Pericardium fibroblast (primary cell): ENCODE results near the gene C1QA. TPM values are rescaled to one million over a fixed set of nuclear protein-coding genes. Genes with fewer than 3 reads are reported as not detected.

Source experiments
- total RNA-seq: library from RNA; depleted of rRNA; stranded (reverse); fragments of >200 nt; gene quantifications from 2 replicates; pipeline ENCODE4 v1.2.3, GENCODE V29; 2015

Gene C1QA
- not detected in 2 replicates for total RNA-seq

GRCh38 chr1:22636353-22636752 is at the start of gene C1QA:
C1QA (plus strand) TSS chr1:22636628; CDS start chr1:22637617, 989 bp downstream.

GRCh38 chr1:22643381-22643780 is 7.0 kb downstream of the C1QA start, which contains the start of gene C1QC:
C1QC (plus strand) TSS chr1:22643633; CDS start chr1:22644024, 391 bp downstream.

DNA sequence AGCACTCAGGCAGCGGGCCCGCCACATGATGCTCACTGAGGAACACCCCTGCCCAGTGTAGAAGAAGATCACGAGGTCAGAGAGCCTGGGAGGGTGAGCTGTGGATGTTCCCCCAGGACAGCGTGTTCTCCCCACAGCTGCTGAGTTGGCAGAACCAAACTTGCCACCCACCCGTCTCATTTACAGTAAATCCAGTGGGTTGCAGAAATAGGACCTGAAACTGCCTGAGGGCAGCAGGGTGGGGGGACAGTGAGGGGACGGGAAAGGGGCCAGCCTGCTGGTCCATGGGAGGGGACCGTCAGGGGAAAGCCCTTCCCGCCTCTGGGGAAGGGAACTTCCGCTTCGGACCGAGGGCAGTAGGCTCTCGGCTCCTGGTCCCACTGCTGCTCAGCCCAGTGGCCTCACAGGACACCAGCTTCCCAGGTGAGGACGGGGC is 16.5 kb downstream of the C1QA start, which contains the start of gene C1QB:
Gene C1QB (plus strand): TSS at position 356 of the 436 bp plus-strand sequence. CDS start 6,227 bp downstream, outside the sequence.

Other genes with a start within 250 kb of the C1QA start
- gene ZBTB40, start 184.8 kb upstream of the C1QA start, total RNA-seq = 4.8 and 6.4 TPM in 2 replicates
- not detected in 2 replicates for gene EPHA8, start 73.1 kb upstream of the C1QA start, total RNA-seq
- not detected in 2 replicates for gene C1QC, start 7.0 kb downstream of the C1QA start, total RNA-seq
- gene C1QB, start 16.6 kb downstream of the C1QA start, total RNA-seq = not detected in 2 replicates
- 6.9 and 10.1 TPM in 2 replicates for gene EPHB2, start 74.2 kb downstream of the C1QA start, total RNA-seq